ENCODE results near the gene CD300LF.

CD300LF gene

GRCh38 chr17:74649909-74650308 lies 62.8 kb downstream of the CD300LF start:
- no peak for TF ChIP-seq CTCF (IDR thresholded peaks at IDR 0.05; ENCODE audit: unreplicated experiment in 3 of 3)
- H3K36me3 Mint-ChIP-seq (ENCODE audit: low read depth) = no peaks in the 10 kb centered on the region
- peaks cover 64% of the 10 kb centered on the region for H3K27me3 Mint-ChIP-seq (ENCODE audit: low read depth)
- H3K9me3 Mint-ChIP-seq = no peaks in the 10 kb centered on the region
- H3K4me3 Mint-ChIP-seq = no peak overlapping the region
- no peak overlapping the region for H3K27ac Mint-ChIP-seq
- no peaks in the 10 kb centered on the region for H3K4me1 Mint-ChIP-seq

GRCh38 chr17:74647871-74648672 lies 64.7 kb downstream of the CD300LF start:
- H3K4me3 Mint-ChIP-seq = no peak overlapping the region
- no peaks in the 10 kb centered on the region for H3K9me3 Mint-ChIP-seq
- no peaks in the 10 kb centered on the region for H3K36me3 Mint-ChIP-seq (ENCODE audit: low read depth)
- TF ChIP-seq CTCF (IDR thresholded peaks at IDR 0.05; ENCODE audit: unreplicated experiment in 3 of 3) = no peak
- H3K27me3 Mint-ChIP-seq (ENCODE audit: low read depth) = peaks cover 55% of the 10 kb centered on the region
- H3K4me1 Mint-ChIP-seq = no peaks in the 10 kb centered on the region
- H3K27ac Mint-ChIP-seq = no peak overlapping the region

GRCh38 chr17:74646231-74646630 lies 66.5 kb downstream of the CD300LF start:
- Mint-ChIP-seq H3K36me3 (ENCODE audit: low read depth) (no peaks in the 10 kb centered on the region), H3K9me3 (no peaks in the 10 kb centered on the region), H3K4me3 (no peak overlapping the region), H3K27ac (no peak overlapping the region), H3K27me3 (ENCODE audit: low read depth) (peaks cover 38% of the 10 kb centered on the region), H3K4me1 (no peaks in the 10 kb centered on the region)
- peak in 1 of 3 experiments; percentile 16 for TF ChIP-seq CTCF (IDR thresholded peaks at IDR 0.05; ENCODE audit: unreplicated experiment in 3 of 3)

- no peak overlapping the region for H3K27ac Mint-ChIP-seq
- H3K27me3 Mint-ChIP-seq (ENCODE audit: low read depth) = peaks cover 39% of the 10 kb centered on the region
- no peaks in the 10 kb centered on the region for H3K9me3 Mint-ChIP-seq
- no peaks in the 10 kb centered on the region for H3K36me3 Mint-ChIP-seq (ENCODE audit: low read depth)
- no peak for TF ChIP-seq CTCF (IDR thresholded peaks at IDR 0.05; ENCODE audit: unreplicated experiment in 3 of 3)
- H3K4me3 Mint-ChIP-seq = no peak overlapping the region
- H3K4me1 Mint-ChIP-seq = no peaks in the 10 kb centered on the region
Measured at GRCh38 chr17:74645010-74645409, 67.7 kb downstream of the CD300LF start.

- Mint-ChIP-seq H3K27ac (no peak overlapping the region), H3K4me3 (no peak overlapping the region), H3K9me3 (no peaks in the 10 kb centered on the region), H3K27me3 (ENCODE audit: low read depth) (peaks cover 37% of the 10 kb centered on the region), H3K36me3 (ENCODE audit: low read depth) (no peaks in the 10 kb centered on the region), H3K4me1 (no peaks in the 10 kb centered on the region)
- no peak for TF ChIP-seq CTCF (IDR thresholded peaks at IDR 0.05; ENCODE audit: unreplicated experiment in 3 of 3)
Measured at GRCh38 chr17:74644419-74644818, 68.3 kb downstream of the CD300LF start.

Measured in nephron (organoid).